NCI-H345 (cell line): ENCODE results near the gene SCAMP1.
"Not testable (repeated sequence)": the region's sequence is repeated elsewhere in the genome, so short reads cannot be mapped to it uniquely, and the experiment has no call there.

Source experiments
- DNase-seq: peaks from one replicate; lab custom pipeline; 2025; lab: John Stamatoyannopoulos, UW

Gene SCAMP1

GRCh38 chr5:78429332-78429980, 69.0 kb downstream of the SCAMP1 start:
- no peak for DNase-seq

GRCh38 chr5:78430866-78431265, 70.4 kb downstream of the SCAMP1 start:
- DNase-seq, result no peak

GRCh38 chr5:78433972-78434371, 73.6 kb downstream of the SCAMP1 start:
- no peak for DNase-seq

GRCh38 chr5:78447775-78448424, 87.5 kb downstream of the SCAMP1 start:
- DNase-seq, result no peak

GRCh38 chr5:78449103-78449502, 88.7 kb downstream of the SCAMP1 start:
- no peak for DNase-seq

GRCh38 chr5:78457507-78457906, 97.1 kb downstream of the SCAMP1 start:
- DNase-seq, result not testable (repeated sequence)

GRCh38 chr5:78458843-78459242, 98.4 kb downstream of the SCAMP1 start:
- DNase-seq, result no peak

- no peak for DNase-seq
Observed at GRCh38 chr5:78467140-78467539, 106.7 kb downstream of the SCAMP1 start.

GRCh38 chr5:78467752-78468357, 107.4 kb downstream of the SCAMP1 start:
- peak; percentile 0 for DNase-seq

- no peak for DNase-seq
Observed at GRCh38 chr5:78471896-78472295, 111.5 kb downstream of the SCAMP1 start.

- DNase-seq, result no peak
Observed at GRCh38 chr5:78472469-78473106, 112.2 kb downstream of the SCAMP1 start.

GRCh38 chr5:78473751-78474150, 113.3 kb downstream of the SCAMP1 start:
- DNase-seq, result no peak

- DNase-seq, result no peak
Observed at GRCh38 chr5:78475370-78475769, 115.0 kb downstream of the SCAMP1 start.

GRCh38 chr5:78476795-78477194, 116.4 kb downstream of the SCAMP1 start:
- DNase-seq, result no peak

GRCh38 chr5:78482948-78483347, 122.5 kb downstream of the SCAMP1 start:
- DNase-seq, result no peak

GRCh38 chr5:78483809-78484521, 123.5 kb downstream of the SCAMP1 start:
- DNase-seq, result no peak

- no peak for DNase-seq
Observed at GRCh38 chr5:78486218-78486617, 125.8 kb downstream of the SCAMP1 start.

GRCh38 chr5:78487846-78488245, 127.4 kb downstream of the SCAMP1 start:
- no peak for DNase-seq

- no peak for DNase-seq
Observed at GRCh38 chr5:78490709-78491485, 130.5 kb downstream of the SCAMP1 start.

GRCh38 chr5:78492224-78492623, 131.8 kb downstream of the SCAMP1 start:
- DNase-seq, result no peak

GRCh38 chr5:78492650-78493049, 132.2 kb downstream of the SCAMP1 start:
- DNase-seq, result no peak

GRCh38 chr5:78495800-78496199, 135.4 kb downstream of the SCAMP1 start:
- DNase-seq, result no peak
